Endothelial cell of umbilical vein (primary cell): ENCODE results near the gene ABI3BP. TPM values are rescaled to one million over a fixed set of nuclear protein-coding genes. Genes with fewer than 3 reads are reported as not detected.

Experiments
- BruUV-seq: library from RNA; stranded (reverse); fragments of 400-500 nt; replicated peaks from 2 replicates; lab custom pipeline; 2021; lab: Mats Ljungman, UMichigan
- CTCF ChIA-PET: fragments of 300-600, 350-600 bp; sonication (Branson Sonifier 250); formaldehyde crosslinking; loops from one replicate; lab custom pipeline; 2021; ENCODE audit warnings: antibody characterized with exemption, inconsistent platforms; lab: Charles Lee
- POLR2A ChIA-PET: fragments of 300-600, 350-600 bp; sonication (Branson Sonifier 250); formaldehyde crosslinking; loops from one replicate; lab custom pipeline; 2021; ENCODE audit warnings: antibody characterized with exemption, inconsistent platforms; lab: Charles Lee
- DNase-seq: peaks from one replicate; pipeline ENCODE4 v3.0.0-alpha.2; 2011; ENCODE audit warnings: low read depth, low spot score
- FAIRE-seq: peaks from 2 replicates; lab custom pipeline; 2011; peaks lifted over from hg19 to GRCh38; lab: Jason Lieb, UNC
- H2AFZ ChIP-seq: 2 replicates; pipeline ENCODE4 v1.6.0; 2012; ENCODE audit warnings: low read depth, low read length, control low read depth, inconsistent platforms
- H3K27ac ChIP-seq: 2 replicates; pipeline ENCODE4 v1.5.1; 2011; ENCODE audit warnings: low read depth, mild to moderate bottlenecking, control low read depth, low read length, moderate library complexity; ENCODE audit not compliant: insufficient read depth
- H3K27me3 ChIP-seq, 2 experiments: 2 replicates each; pipeline versions ENCODE4 v1.6.0 to v1.6.1; 2011; ENCODE audit warnings: low read length in 2 of 2, mixed read lengths in 1 of 2; ENCODE audit not compliant: control insufficient read depth in 2 of 2, insufficient read depth in 2 of 2
- H3K36me3 ChIP-seq, 2 experiments: 2 replicates in 1 of 2; 3 replicates in 1 of 2; pipeline ENCODE4 v1.5.1; 2011; ENCODE audit warnings: low read length in 2 of 2, mild to moderate bottlenecking in 1 of 2, moderate library complexity in 1 of 2; ENCODE audit not compliant: control insufficient read depth in 2 of 2, insufficient read depth in 2 of 2; ENCODE audit errors: extremely low read depth in 1 of 2
- H3K4me1 ChIP-seq: 3 replicates; pipeline ENCODE4 v1.5.1; 2011; ENCODE audit warnings: mild to moderate bottlenecking, low read length; ENCODE audit not compliant: control insufficient read depth, insufficient read depth; ENCODE audit errors: extremely low read depth
- H3K4me2 ChIP-seq: 2 replicates; pipeline ENCODE4 v1.6.1; 2011; ENCODE audit warnings: low read length, control low read depth, mixed read lengths; ENCODE audit not compliant: insufficient read depth
- H3K4me3 ChIP-seq, 3 experiments: fragments of 200-600 bp in 1 of 3; sonication (generic), shearing (Covaris generic) in 1 of 3; replicated peaks in 1 of 3; 2 replicates each; pipeline ENCODE4 v1.5.1; 2011 to 2016; ENCODE audit warnings: control low read depth in 3 of 3, low read length in 3 of 3, mild to moderate bottlenecking in 2 of 3, inconsistent platforms in 1 of 3, low read depth in 1 of 3, moderate library complexity in 1 of 3; ENCODE audit not compliant: insufficient read depth in 1 of 3
- H3K79me2 ChIP-seq: 2 replicates; pipeline ENCODE4 v1.6.0; 2012; ENCODE audit warnings: low read length, inconsistent platforms; ENCODE audit not compliant: control insufficient read depth, insufficient read depth
- H3K9ac ChIP-seq: replicated peaks from 2 replicates; pipeline ENCODE3; 2011; ENCODE audit warnings: low read length, control low read depth; ENCODE audit not compliant: insufficient read depth; ENCODE audit errors: extremely low read depth
- H3K9me1 ChIP-seq: replicated peaks from 3 replicates; pipeline ENCODE4 v1.6.0; 2011; ENCODE audit warnings: mild to moderate bottlenecking, low read length; ENCODE audit not compliant: control insufficient read depth, insufficient read depth; ENCODE audit errors: extremely low read depth
- H3K9me3 ChIP-seq: replicated peaks from 2 replicates; pipeline ENCODE4 v1.5.1; 2012; ENCODE audit warnings: low read length, inconsistent platforms; ENCODE audit not compliant: control insufficient read depth, insufficient read depth
- H4K20me1 ChIP-seq: replicated peaks from 2 replicates; pipeline ENCODE3; 2011; ENCODE audit warnings: mild to moderate bottlenecking, low read length; ENCODE audit not compliant: control insufficient read depth, insufficient read depth; ENCODE audit errors: extremely low read depth
- CTCF ChIP-seq, 2 donors: IDR thresholded peaks; 1 replicate in 1 of 2; 2 replicates in 1 of 2; pipeline ENCODE4 v1.5.1; 2011; ENCODE audit warnings: low read length in 2 of 2, mild to moderate bottlenecking in 2 of 2, moderate library complexity in 2 of 2, control low read depth in 1 of 2, inconsistent platforms in 1 of 2, low read depth in 1 of 2; ENCODE audit not compliant: insufficient read depth in 1 of 2; ENCODE audit errors: extremely low read depth in 1 of 2
- EZH2 ChIP-seq: IDR thresholded peaks from 2 replicates; pipeline ENCODE4 v1.6.1; 2012; ENCODE audit warnings: borderline replicate concordance, low read depth, mild to moderate bottlenecking, moderate library complexity, low read length, inconsistent platforms; ENCODE audit not compliant: severe bottlenecking
- FOS ChIP-seq: IDR thresholded peaks from 2 replicates; pipeline ENCODE4 v1.6.1; 2011; ENCODE audit warnings: mild to moderate bottlenecking, low read length, moderate library complexity, borderline replicate concordance; ENCODE audit not compliant: insufficient read depth
- GATA2 ChIP-seq: IDR thresholded peaks from 2 replicates; pipeline ENCODE4 v1.7.0; 2011; ENCODE audit warnings: low read depth, mild to moderate bottlenecking, moderate library complexity, mixed read lengths, low read length; ENCODE audit not compliant: insufficient read length, insufficient read depth
- JUN ChIP-seq: IDR thresholded peaks from 2 replicates; pipeline ENCODE4 v1.6.1; 2011; ENCODE audit warnings: borderline replicate concordance, low read depth; ENCODE audit not compliant: insufficient read length, insufficient read depth
- MAX ChIP-seq: IDR thresholded peaks from 2 replicates; pipeline ENCODE4 v1.6.1; 2011; ENCODE audit not compliant: insufficient read depth, insufficient read length
- MYC ChIP-seq: IDR thresholded peaks from one replicate; pipeline ENCODE4 v1.6.1; 2011; ENCODE audit warnings: mild to moderate bottlenecking, low read depth, low read length
- POLR2A ChIP-seq: IDR thresholded peaks from 2 replicates; pipeline ENCODE4 v1.6.1; 2012; ENCODE audit warnings: low read depth, mild to moderate bottlenecking, control low read depth, low read length
- POLR2AphosphoS5 ChIP-seq: IDR thresholded peaks from 2 replicates; pipeline ENCODE4 v1.6.1; 2012; ENCODE audit warnings: low read depth, mild to moderate bottlenecking, control low read depth, low read length, moderate library complexity; ENCODE audit not compliant: insufficient read depth
- dilution Hi-C: fragments of 300-500 bp; cut with MboI; formaldehyde crosslinking; loops from one replicate; pipeline ENCODE4 v1.15.0; 2019; ENCODE audit warnings: low sequenced_read_pairs; ENCODE audit not compliant: extremely low pct_ligation_motif_present
- intact Hi-C: fragments of 100-400 bp; cut with micrococcal nuclease; formaldehyde crosslinking; loops from one replicate; pipeline ENCODE4 v1.10.0; 2022
- polyA plus RNA-seq, 4 experiments: library from polyadenylated mRNA; depleted of rRNA in 3 of 4; stranded (reverse) in 3 of 4; unstranded in 1 of 4; fragments of >200 nt; gene quantifications; 2 replicates each; pipeline versions ENCODE4 v1.2.1 to v1.2.3, GENCODE V29; 2011 to 2012; ENCODE audit warnings: missing spikeins in 1 of 4
- total RNA-seq: library from RNA; stranded (reverse); gene quantifications from 2 replicates; pipeline ENCODE4 v1.2.3, GENCODE V29; 2021

ABI3BP gene
- total and polyA plus RNA-seq, 2 donors (not counting 3 experiments of a cell fraction or from before 2014, with no cell fraction given): 78.1 to 106 TPM

- FAIRE-seq: no peak
- H3K27me3 ChIP-seq: no peaks in the 10 kb centered on the region
- no peak overlapping the region for H3K4me2 ChIP-seq
- POLR2A ChIA-PET: no interaction called here
- CTCF ChIA-PET: interaction anchor here (1.0 to 1.6 kb wide), 2 partner anchors 8 to 66 kb away, joined by 3 to 5 read pairs; no protein-coding TSS in a partner anchor
- no peaks in the 10 kb centered on the region for H4K20me1 ChIP-seq
- H3K4me1 ChIP-seq: no peaks in the 10 kb centered on the region
- no TSS peak for BruUV-seq
- TF ChIP-seq FOS (no peak), MAX (no peak), POLR2A (no peak), POLR2AphosphoS5 (no peak), JUN (no peak), MYC (no peak), GATA2 (no peak), EZH2 (no peak), CTCF (IDR thresholded peaks at IDR 0.05; ENCODE audit: extremely low read depth in 1 of 2, insufficient read depth in 1 of 2, low read depth in 1 of 2, low read length in 2 of 2) (no peak)
- no peaks in the 10 kb centered on the region for H3K79me2 ChIP-seq
- H3K9ac ChIP-seq: no peak overlapping the region
- no peak overlapping the region for H2AFZ ChIP-seq
- no peaks in the 10 kb centered on the region for H3K36me3 ChIP-seq
- no peaks in the 10 kb centered on the region for H3K9me3 ChIP-seq
- no peaks in the 10 kb centered on the region for H3K9me1 ChIP-seq
- dilution Hi-C loops (no loop called here), intact Hi-C loops (no loop called here)
- DNase-seq: no peak
- no peak overlapping the region for H3K4me3 ChIP-seq
- H3K27ac ChIP-seq: no peak overlapping the region
Measured at GRCh38 chr3:100856821-100857220, 136.4 kb downstream of the ABI3BP start.
